ELR (cell line): Measurements from ENCODE around the gene KCNJ15.
"Not testable (repeated sequence)": the region's sequence is repeated elsewhere in the genome, so short reads cannot be mapped to it uniquely, and the experiment has no call there.

Experiments
- DNase-seq: peaks from one replicate; pipeline ENCODE4 v3.0.0-alpha.2; 2015; ENCODE audit warnings: low read depth

Gene KCNJ15

GRCh38 chr21:38244885-38245869 lies 11.6 kb upstream of the KCNJ15 start:
- DNase-seq = peak; percentile 98

GRCh38 chr21:38246511-38246910 lies 10.3 kb upstream of the KCNJ15 start:
- no peak for DNase-seq

GRCh38 chr21:38247054-38247453 lies 9.7 kb upstream of the KCNJ15 start:
- DNase-seq = not testable (repeated sequence)

- DNase-seq = no peak
Observed at GRCh38 chr21:38247738-38248510, 8.9 kb upstream of the KCNJ15 start.

GRCh38 chr21:38249256-38249655 lies 7.5 kb upstream of the KCNJ15 start:
- DNase-seq = no peak

- no peak for DNase-seq
Observed at GRCh38 chr21:38249696-38250278, 7.0 kb upstream of the KCNJ15 start.

- DNase-seq = no peak
Observed at GRCh38 chr21:38250991-38251418, 5.8 kb upstream of the KCNJ15 start.

GRCh38 chr21:38254970-38255369 lies 1.8 kb upstream of the KCNJ15 start:
- DNase-seq = peak; percentile 19

GRCh38 chr21:38255571-38256117 lies 1.1 kb upstream of the KCNJ15 start:
- no peak for DNase-seq

- no peak for DNase-seq
Observed at GRCh38 chr21:38257667-38258066, 876 bp downstream of the KCNJ15 start.

- DNase-seq = peak; percentile 36
Observed at GRCh38 chr21:38258521-38259485, 2.0 kb downstream of the KCNJ15 start.

- no peak for DNase-seq
Observed at GRCh38 chr21:38259665-38260064, 2.9 kb downstream of the KCNJ15 start.

GRCh38 chr21:38260426-38260825 lies 3.6 kb downstream of the KCNJ15 start:
- DNase-seq = no peak

- no peak for DNase-seq
Observed at GRCh38 chr21:38261851-38262250, 5.1 kb downstream of the KCNJ15 start.

- peak; percentile 61 for DNase-seq
Observed at GRCh38 chr21:38263493-38263892, 6.7 kb downstream of the KCNJ15 start.

GRCh38 chr21:38264571-38264970 lies 7.8 kb downstream of the KCNJ15 start:
- DNase-seq = no peak

- DNase-seq = no peak
Observed at GRCh38 chr21:38265166-38265565, 8.4 kb downstream of the KCNJ15 start.

- DNase-seq = peak; percentile 68
Observed at GRCh38 chr21:38266732-38267131, 9.9 kb downstream of the KCNJ15 start.

GRCh38 chr21:38267136-38267755 lies 10.5 kb downstream of the KCNJ15 start:
- peak; percentile 45 for DNase-seq
